ENCODE data around the gene CAPRIN1.

GRCh38 chr11:34091825-34092224, 40.3 kb downstream of the CAPRIN1 start:
- TF ChIP-seq, protein P1, sequence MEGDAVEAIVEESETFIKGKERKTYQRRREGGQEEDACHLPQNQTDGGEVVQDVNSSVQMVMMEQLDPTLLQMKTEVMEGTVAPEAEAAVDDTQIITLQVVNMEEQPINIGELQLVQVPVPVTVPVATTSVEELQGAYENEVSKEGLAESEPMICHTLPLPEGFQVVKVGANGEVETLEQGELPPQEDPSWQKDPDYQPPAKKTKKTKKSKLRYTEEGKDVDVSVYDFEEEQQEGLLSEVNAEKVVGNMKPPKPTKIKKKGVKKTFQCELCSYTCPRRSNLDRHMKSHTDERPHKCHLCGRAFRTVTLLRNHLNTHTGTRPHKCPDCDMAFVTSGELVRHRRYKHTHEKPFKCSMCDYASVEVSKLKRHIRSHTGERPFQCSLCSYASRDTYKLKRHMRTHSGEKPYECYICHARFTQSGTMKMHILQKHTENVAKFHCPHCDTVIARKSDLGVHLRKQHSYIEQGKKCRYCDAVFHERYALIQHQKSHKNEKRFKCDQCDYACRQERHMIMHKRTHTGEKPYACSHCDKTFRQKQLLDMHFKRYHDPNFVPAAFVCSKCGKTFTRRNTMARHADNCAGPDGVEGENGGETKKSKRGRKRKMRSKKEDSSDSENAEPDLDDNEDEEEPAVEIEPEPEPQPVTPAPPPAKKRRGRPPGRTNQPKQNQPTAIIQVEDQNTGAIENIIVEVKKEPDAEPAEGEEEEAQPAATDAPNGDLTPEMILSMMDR (IDR thresholded peaks at IDR 0.05; ENCODE audit: extremely low read depth in 1 of 2, insufficient read depth in 1 of 2, low read depth in 1 of 2, low read length in 2 of 2) = no peak
- TF ChIP-seq POLR2AphosphoS5 (IDR thresholded peaks at IDR 0.05; ENCODE audit: insufficient read depth, low read depth, low read length) = no peak
- TF ChIP-seq POLR2A (IDR thresholded peaks at IDR 0.05; ENCODE audit: low read depth, low read length) = no peak
